ENCODE results near the gene GNG13.
"Not testable (repeated sequence)": the region's sequence is repeated elsewhere in the genome, so short reads cannot be mapped to it uniquely, and the experiment has no call there.

GNG13 gene

DNA sequence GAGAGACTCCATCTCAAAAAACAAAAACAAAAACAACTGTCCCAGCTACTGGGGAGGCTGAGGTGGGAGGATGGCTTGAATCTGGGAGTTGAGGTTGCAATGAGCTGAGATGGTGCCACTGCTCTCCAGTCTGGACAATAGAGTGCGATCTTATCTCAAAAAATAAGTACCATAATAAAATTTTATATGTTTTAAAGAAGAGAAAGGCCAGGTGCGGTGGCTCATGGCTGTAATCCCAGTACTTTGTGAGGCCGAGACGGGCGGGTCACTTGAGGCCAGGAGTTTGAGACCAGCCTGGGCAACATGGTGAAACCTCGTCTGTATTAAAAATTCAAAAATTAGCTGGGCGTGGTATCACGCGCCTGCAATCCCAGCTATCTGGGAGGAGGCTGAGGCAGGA, 23.7 kb downstream of the GNG13 start:
- no peak for DNase-seq (ENCODE audit: low spot score)

DNA sequence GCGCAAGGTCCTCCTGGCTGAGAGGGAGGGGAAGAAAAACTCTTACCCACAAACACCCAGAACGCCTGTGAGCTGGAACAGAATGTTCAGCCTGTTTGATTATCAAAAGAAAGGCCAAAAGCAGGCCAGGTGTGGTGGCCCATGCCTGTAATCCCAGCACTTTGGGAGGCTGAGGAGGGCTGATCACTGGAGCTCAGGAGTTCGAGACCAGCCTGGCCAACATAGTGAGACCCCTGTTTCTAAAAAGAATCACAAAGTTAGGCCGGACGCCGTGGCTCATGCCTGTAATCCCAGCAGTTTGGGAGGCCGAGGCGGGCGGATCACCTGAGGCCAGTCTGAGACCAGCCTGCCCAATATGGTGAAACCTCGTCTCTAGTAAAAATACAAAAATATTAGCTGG, 24.2 kb downstream of the GNG13 start:
- not testable (repeated sequence) for DNase-seq (ENCODE audit: low spot score)

DNA sequence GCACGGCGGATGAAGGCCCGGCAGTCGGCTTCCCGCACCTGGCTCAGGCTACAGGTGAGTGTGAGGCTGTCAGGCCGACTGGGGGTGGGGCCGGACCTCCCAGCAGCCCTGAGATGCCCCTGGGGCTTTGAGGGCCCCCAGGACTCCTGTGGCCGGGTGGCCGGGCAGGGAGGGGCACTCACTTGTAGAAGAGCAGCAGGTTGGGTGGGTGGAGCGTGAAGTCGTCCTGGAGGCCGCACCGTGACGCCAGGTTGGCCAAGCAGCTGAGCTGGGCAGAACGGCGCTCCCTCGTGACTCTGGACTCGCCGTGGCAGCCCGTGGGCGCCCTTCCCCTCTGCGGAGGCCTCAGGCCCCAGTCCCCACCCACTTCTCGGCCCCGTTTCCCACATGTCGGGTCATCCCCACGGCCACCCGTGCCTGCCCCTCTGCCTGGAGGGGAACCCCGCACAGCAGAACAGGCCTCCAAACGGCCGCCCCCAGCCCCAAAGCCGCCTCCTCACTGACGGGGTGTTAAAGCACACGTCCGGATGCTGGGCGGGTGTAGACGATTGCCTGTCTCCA, 25.2 kb downstream of the GNG13 start:
- DNase-seq (ENCODE audit: low spot score): no peak

DNA sequence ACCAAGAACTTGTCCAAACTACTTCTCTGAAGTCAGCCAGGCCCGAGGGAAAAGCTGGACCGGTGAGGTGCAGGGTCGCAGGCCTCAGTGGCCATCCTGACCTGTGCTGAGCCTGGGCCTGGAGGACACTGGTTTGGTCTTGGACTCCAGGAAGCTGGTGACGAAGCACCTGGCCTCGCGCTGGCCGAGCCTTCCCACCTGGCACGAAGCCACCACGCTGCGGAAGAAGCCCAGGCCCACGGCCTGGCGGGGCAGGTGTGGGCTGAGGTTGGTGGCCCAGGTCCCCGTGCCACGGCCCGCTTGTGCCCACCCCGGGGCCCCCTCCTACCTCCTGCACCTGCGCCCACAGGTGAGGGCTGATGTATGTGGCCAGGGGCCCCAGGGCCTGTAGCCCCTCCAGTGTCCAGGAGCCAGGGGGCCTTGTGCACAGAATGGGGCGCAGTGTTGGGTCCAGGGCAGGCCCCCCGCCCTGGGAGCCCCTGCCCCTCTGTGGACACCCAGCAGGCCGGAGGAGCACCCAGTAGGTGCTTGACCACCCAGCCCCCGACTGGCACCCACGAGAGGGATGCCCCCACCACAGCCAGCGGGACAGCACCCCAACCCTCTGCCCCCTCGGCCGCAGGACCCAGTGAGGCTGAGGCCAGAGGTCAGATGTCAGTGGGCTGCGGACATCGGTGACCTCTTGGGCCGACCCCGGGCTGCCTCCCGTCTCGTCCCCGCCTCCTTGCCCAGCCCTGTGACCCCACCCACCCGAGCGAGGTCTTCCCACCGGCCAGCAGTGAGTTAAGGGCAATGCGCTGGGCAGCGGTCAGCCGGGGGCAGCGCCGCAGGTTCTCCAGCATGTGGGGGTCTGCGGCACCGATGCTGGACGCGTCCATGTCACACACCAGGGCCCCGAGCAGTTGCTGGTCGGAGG, 26.2 kb downstream of the GNG13 start:
- DNase-seq (ENCODE audit: low spot score): no peak

DNA sequence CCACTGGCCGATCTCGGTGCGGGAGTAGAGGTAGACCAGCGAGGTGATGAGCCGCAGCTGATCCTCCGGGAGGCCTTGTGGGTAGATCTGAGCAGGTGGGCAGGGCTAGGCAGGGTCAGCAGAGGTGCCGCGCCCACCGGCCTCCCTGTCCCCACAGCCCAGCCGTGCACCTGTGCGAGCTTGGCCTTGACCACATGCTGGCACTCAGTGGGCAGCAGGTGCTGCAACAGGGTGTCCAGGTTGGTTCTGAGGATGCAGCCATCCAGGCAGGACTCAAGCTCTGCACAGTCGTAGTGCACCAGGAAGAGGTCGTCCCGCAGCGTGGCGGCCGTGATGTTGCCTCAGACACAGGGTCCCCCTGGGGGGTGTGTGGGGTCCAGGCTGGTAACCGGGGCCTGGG, 27.6 kb downstream of the GNG13 start:
- DNase-seq (ENCODE audit: low spot score): no peak

DNA sequence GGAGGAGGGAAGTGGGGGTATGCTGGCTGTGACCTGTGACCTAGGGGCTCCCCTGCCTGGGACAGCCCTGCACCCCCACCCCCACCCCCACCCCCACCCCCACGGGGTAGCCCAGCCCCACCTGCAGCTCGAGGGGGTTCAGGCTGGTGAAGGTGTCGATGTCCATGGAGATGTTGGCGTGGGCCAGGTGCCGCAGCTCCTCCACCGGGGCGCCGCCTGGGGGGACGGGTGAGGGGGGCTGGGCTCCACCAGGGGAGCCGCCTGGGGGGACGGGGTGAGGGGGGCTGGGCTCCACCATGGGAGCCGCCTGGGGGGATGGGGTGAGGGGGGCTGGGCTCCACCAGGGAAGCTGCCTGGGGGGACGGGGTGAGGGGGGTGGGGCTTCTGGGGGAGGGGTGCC, 30.1 kb downstream of the GNG13 start:
- no peak for DNase-seq (ENCODE audit: low spot score)

DNA sequence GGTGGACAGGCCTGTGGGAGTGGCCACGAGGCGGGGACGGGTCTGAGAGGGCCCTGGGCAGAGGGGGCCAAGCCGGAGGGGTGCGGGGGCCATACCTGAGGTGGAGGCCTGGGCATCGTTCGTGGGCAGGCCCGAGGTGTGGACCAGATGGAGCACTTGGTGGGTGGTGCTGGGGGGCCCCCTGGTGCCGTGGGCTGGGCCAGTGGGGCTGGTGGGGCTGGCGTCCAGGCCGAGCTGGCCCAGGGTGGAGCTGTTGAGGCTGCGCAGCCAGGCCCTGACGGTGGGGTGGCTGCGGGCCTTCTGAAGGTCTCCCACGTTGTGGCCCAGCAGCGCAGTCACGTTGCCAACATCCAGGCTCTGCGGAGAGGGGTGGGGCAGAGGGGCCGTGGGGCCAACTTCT, 30.6 kb downstream of the GNG13 start:
- DNase-seq (ENCODE audit: low spot score): no peak

DNA sequence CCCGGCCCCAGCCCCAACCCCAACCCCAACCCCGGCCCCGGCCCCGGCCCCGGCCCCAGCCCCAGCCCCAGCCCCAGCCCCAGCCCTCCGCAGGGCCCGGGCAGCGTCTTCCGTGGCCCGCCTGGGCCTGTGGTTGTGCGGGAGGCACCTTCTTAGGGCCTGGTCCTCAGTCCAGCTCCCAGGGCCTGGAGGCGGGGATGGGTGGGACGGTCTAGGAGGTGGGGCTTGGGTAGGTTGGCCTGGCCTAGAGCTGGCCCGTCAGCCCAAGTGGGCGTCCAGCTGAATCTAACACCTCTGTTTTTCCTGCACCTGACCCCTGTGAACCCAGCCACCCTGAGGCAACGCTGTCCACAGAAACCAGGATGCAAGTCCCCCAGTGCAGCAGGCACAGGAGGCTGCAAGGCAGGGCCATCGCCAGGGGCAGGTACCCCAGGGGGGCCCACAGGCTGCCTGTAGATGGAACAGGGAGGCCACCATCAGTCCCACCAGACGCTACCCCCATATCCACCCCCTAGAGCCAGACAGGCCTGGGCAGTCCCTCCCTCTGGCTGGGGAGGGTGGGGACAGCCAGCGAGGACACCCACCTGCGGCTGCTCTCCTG, 31.2 kb downstream of the GNG13 start:
- DNase-seq (ENCODE audit: low spot score): no peak

DNA sequence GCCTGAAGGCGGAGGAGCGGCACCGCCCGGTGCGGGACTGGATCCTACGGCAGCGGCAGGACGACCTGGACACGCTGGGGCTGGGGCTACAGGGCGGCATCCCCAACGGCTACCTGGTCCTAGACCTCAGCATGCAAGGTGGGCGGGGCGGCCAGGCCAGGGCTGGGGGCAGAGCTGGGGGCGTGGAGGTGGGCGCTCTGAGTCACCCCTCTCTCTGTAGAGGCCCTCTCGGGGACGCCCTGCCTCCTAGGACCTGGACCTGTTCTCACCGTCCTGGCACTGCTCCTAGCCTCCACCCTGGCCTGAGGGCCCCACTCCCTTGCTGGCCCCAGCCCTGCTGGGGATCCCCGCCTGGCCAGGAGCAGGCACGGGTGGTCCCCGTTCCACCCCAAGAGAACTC, 32.1 kb downstream of the GNG13 start:
- no peak for DNase-seq (ENCODE audit: low spot score)

DNA sequence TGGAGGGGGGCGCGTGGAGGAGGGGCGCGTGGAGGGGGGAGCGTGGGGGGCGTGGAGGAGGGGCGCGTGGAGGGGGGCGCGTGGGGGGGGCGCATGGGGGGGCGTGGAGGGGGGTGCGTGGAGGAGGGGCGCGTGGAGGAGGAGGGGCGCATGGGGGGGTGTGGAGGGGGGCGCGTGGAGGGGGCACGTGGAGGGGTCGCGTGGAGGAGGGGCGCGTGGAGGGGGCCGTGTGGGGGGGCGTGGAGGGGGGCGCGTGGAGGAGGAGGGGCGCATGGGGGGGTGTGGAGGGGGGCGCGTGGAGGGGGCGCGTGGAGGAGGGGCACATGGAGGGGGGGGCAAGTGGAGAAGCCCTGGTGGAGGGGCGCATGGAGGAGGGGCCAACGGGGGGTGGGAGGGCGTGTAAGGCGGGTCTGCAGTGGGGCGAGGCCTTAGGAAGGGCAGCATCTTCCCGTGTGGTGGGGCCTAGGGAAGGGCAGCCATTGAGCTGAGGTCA, 32.7 kb downstream of the GNG13 start:
- no peak for DNase-seq (ENCODE audit: low spot score)

DNA sequence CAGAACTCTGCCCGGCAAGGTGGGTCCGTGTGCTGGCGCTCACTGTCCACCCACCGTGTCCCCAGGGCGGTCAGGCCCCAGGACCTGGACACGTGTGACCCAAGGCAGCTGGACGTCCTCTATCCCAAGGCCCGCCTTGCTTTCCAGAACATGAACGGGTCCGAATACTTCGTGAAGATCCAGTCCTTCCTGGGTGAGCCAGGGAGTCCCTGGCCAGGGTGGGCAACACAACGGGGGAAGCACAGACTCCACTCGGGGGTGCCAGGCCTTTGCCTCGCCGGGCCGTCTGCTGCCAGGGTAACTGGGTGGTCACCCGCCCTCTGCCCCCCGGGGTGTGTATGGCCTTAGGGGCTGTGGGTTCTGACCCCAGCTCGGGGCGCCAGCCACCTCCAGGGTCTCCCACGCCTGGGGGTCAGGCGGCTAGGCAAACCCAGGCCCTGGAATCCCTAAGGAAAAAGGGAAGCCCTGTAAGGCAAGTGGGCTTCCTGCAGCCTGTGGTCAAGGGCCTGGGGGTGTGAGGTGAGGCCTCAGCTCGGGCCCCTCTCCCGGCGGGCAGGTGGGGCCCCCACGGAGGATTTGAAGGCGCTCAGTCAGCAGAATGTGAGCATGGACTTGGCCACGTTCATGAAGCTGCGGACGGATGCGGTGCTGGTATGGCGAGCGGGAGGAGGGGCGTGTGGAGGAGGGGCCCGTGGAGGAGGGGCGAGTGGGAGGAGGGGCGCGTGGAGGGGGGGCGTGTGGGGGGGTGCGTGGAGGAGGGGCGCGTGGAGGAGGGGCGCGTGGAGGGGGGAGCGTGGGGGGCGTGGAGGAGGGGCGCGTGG, 33.5 kb downstream of the GNG13 start:
- no peak for DNase-seq (ENCODE audit: low spot score)

DNA sequence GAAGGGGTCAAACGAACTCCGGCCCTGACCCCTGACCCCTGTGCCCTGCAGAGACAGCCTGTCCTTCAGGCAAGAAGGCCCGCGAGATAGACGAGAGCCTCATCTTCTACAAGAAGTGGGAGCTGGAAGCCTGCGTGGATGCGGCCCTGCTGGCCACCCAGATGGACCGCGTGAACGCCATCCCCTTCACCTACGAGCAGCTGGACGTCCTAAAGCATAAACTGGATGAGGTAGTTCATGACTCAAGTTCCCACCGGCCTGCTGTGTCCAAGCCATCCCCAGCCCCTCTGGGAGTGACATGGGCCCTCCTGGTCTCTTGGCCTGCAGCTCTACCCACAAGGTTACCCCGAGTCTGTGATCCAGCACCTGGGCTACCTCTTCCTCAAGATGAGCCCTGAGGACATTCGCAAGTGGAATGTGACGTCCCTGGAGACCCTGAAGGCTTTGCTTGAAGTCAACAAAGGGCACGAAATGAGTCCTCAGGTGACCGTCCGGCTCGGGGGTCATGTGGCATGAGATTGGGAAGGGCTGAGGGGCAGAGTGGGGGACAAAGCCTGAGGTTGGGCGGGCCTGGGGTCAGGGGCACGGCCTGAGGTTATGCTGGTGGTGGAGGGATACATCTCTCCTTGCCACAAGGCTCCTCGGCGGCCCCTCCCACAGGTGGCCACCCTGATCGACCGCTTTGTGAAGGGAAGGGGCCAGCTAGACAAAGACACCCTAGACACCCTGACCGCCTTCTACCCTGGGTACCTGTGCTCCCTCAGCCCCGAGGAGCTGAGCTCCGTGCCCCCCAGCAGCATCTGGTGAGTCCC, 34.3 kb downstream of the GNG13 start:
- DNase-seq (ENCODE audit: low spot score): no peak

DNA sequence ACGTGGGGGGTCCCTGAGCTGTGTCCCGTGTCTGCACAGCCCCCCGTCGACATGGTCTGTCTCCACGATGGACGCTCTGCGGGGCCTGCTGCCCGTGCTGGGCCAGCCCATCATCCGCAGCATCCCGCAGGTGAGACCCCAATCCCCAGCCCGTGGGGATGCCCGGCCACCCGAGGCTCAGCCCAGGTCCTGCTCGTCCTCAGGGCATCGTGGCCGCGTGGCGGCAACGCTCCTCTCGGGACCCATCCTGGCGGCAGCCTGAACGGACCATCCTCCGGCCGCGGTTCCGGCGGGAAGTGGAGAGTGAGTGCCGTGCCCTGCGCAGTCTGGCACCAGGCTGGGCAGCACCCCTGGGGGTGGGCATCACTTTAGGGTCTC, 35.1 kb downstream of the GNG13 start:
- DNase-seq (ENCODE audit: low spot score): no peak

DNA sequence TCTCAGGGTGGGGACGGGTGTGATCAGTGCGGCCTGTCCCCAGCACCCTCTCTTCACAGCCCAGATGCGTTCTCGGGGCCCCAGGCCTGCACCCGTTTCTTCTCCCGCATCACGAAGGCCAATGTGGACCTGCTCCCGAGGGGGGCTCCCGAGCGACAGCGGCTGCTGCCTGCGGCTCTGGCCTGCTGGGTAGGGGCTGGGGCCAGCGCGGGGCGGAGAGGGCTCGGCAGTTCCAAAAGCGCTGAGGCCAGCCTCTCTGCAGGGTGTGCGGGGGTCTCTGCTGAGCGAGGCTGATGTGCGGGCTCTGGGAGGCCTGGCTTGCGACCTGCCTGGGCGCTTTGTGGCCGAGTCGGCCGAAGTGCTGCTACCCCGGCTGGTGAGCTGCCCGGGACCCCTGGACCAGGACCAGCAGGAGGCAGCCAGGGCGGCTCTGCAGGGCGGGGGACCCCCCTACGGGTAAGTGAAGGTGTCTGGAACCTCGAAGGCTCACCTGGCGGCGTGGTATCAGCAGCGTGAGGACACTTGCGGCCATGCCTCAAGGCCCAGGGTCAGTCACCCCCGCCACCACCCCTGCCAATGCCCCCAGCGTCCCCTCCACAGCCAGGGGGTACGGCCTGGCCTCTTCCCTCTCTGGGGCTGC, 35.6 kb downstream of the GNG13 start:
- no peak for DNase-seq (ENCODE audit: low spot score)

DNA sequence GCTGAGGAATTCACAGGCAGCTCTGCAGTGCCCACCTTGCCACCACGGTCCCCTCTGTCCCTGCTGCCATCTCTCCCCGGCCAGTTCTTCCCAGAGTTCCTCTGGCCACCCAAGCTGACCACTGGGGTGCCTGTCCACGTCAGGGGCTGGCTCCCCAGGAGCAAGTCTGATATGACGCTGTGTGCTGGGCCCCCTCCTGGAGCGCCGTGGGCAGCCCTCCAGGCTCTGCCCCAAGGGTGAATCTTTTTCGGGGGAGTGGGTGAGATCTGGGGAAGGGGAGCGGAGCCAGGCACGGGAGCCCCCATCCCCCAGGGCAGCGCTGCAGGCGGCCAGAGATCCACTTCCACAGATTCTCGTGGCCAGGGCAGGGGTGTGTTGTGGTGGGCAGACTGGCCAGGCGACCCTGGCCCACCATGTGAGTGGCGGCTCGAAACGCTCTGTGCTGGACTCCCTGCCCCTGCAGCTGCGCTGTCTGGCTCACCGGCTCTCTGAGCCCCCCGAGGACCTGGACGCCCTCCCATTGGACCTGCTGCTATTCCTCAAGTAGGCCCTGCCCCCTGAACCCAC, 36.3 kb downstream of the GNG13 start:
- DNase-seq (ENCODE audit: low spot score): no peak

DNA sequence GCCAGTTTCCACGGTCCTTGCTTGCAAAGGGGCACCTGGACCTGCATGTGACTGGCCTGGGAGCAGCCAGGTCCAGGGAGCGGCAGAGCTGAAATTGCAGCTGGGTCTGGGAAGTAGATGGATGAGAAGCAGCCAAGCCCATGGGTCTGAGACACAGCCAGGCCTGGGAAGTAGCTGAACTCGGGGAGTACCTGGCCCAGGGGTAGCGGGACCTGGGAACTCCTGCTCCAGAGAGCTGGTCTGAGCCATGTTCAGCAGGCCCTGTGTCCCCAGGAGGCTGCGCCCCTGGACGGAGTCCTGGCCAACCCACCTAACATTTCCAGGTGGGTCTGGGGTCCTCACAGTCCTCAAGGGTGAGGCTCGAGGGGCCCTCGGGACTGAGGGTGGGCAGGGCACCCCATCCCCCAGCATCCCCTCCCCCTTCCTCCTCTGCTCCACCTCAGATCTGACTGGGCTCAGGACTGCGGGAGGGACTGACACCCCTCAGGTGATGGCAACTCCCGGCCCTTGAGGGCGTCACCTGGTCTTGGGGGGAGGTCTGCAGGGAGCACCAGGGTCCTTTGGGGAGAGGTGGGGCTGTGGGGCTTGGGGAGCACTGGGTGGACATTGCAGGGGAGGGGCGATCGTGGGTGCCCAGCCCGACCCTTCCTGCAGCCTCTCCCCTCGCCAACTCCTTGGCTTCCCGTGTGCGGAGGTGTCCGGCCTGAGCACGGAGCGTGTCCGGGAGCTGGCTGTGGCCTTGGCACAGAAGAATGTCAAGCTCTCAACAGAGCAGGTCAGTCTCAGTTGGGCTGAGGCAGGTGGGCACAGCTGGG, 37.0 kb downstream of the GNG13 start:
- DNase-seq (ENCODE audit: low spot score): no peak

DNA sequence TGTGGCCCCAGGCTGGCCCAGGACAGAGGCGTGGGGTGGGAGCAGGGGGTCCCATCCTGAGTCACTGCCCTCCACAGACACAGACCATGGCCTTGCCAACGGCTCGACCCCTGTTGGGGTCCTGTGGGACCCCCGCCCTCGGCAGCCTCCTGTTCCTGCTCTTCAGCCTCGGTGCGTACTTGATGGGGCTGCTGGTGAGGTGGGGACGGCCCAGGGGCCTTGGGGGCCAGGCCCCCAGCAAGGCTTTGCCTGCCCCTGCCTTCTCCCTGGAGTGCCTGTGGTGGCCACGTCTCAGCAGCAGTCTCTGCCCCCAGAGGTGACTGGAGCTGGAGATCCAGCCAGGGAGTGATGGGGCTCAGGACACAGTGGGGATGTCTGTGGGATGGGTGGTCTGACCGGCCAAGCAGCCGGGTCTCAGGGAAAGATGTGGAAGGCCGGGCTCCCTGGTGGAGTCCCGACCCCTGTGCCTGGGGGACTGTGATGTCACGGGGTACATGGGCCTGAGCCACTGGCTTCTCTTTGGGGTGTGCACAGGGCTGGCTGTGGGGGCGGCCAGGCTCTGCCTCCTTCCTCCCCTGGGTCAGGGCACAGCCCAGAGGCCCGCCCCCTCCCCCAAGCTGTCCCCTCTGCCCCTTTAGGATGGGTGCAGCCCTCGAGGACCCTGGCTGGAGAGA, 37.8 kb downstream of the GNG13 start:
- DNase-seq (ENCODE audit: low spot score): no peak

DNA sequence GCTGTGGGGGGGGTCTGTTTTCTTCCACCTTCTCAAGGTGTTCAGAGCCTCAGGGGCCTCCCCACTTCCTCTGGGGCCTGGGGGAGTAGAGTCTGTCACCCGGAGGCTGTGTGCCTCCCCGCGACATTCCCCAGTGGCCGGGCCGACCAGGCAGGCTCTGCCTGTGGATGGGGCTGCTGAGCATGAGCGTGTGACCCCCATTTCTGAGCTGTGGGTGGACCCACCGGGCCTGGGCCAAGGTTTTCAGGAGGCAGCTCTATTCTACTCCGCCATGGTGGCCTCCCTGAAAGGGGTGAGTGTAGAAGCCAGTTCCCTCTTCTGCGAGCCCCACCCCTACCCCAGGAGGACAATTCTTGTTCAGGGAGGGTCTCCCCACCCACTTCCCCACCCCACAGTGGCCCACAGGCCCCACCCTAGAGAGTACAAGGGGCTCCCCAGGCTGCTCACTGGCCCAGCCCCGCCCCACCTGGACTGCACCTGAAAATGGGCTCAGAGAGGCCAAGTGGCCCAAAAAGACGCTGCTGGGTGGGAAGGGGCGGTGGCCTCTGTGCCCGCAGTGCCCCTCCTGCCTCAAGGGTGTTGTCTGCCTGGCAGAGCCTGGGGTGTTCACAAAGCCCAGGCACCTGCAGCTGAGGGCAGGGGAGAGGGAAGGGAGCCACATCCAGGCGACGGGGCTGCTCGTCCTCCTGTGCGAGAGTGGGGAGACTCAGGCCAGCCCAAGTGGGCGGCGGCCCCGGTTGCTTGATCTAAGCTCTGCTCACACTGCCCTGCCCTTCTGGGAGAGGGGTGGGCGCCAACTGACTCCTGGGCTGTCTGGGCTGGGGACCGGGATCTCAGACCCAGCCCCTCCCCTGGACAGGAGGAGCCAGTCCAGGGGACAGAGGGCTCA, 38.7 kb downstream of the GNG13 start:
- DNase-seq (ENCODE audit: low spot score): no peak
